Measurements from ENCODE around the gene PLA2G4A. TPM values are rescaled to one million over a fixed set of nuclear protein-coding genes. Genes with fewer than 3 reads are reported as not detected.

PLA2G4A gene
- total and polyA plus RNA-seq, 12 donors = 4.2 to 53.1 (median 14.9) TPM

DNA sequence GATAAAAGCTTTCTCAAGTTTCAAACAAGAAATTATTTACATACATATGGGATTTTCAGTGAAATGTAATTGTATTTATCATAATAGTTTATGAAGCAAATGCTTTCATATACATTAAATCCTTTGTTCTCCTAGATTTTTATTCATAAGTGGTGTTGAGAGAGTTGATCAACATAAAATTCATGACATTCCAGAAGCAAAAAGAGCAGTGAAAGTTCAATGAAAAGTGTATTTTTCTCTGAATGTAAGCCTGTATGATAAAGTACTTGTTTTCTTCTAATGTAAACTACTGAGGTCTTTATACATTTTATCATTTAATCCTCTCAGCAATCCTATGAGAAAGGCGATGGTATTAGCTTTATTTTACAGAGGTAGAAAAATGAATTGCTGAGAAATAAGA, 146.5 kb downstream of the PLA2G4A start:
- Histone ChIP-seq H3K4me3 (no peak overlapping the region), H3K4me1 (replicated peaks in 1 of 2) (no peaks in the 10 kb centered on the region), H3K27me3 (no peaks in the 10 kb centered on the region), H3K9me3 (replicated peaks in 1 of 3) (no peaks in the 10 kb centered on the region), H3K27ac (no peak overlapping the region), H3K36me3 (replicated peaks in 1 of 2) (no peaks in the 10 kb centered on the region)
- TF ChIP-seq CTCF (IDR thresholded peaks at IDR 0.05) = no peak
- no peak for TF ChIP-seq POLR2A (IDR thresholded peaks at IDR 0.05)
- intact Hi-C loops (cut with DNase I) = no loop called here
- DNase-seq = no peak
- WGBS, 4 donors = 55 to 70% (median 61%) methylated on average over 1 of the region's 1 CpG

GRCh38 chr1:186976700-186977099, 148.0 kb downstream of the PLA2G4A start:
- H3K27me3 ChIP-seq = no peaks in the 10 kb centered on the region
- intact Hi-C loops (cut with DNase I) = no loop called here
- no peak overlapping the region for H3K27ac ChIP-seq
- H3K9me3 ChIP-seq (replicated peaks in 1 of 3) = no peaks in the 10 kb centered on the region
- no peak overlapping the region for H3K4me3 ChIP-seq
- WGBS, 4 donors = 66 to 70% (median 69%) methylated on average over 8 of the region's 8 CpGs
- no peaks in the 10 kb centered on the region for H3K36me3 ChIP-seq (replicated peaks in 1 of 2)
- no peak for DNase-seq
- TF ChIP-seq CTCF (IDR thresholded peaks at IDR 0.05) (no peak), POLR2A (IDR thresholded peaks at IDR 0.05) (no peak)
- H3K4me1 ChIP-seq (replicated peaks in 1 of 2) = peaks cover 0 to 1% of the 10 kb centered on the region in 2 donors

DNA sequence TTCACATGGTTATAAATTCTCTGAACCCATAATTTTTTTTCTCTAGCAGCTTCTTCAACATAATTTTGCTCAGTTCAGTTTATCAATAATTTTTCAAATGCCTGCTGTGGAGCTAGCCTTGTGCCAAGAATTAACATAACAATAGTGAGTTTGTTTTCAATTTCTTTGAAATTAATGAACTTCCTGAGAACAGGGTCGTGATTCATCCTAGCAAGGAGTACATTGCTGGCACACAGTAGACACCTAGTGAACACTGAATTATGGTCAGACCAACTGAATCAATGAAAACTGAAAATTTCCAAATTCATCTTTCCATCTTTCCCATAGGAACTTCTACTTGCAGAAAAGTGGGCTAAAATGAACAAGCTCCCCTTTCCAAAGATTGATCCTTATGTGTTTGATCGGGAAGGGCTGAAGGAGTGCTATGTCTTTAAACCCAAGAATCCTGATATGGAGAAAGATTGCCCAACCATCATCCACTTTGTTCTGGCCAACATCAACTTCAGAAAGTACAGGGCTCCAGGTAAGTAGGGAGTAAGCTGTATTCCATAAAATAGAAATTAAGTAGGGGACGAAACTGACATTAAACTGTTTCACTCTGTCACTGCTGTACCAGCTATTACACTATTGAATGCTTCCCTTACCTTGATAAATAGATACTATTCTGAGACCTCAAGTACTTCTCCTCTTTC, 148.7 kb downstream of the PLA2G4A start:
- no peak overlapping the region for H3K4me3 ChIP-seq
- intact Hi-C loops (cut with DNase I) = no loop called here
- no peaks in the 10 kb centered on the region for H3K27me3 ChIP-seq
- H3K27ac ChIP-seq = no peak overlapping the region
- no peaks in the 10 kb centered on the region for H3K9me3 ChIP-seq (replicated peaks in 1 of 3)
- peaks cover 0 to 4% of the 10 kb centered on the region in 2 donors for H3K4me1 ChIP-seq (replicated peaks in 1 of 2)
- DNase-seq = no peak
- TF ChIP-seq POLR2A (IDR thresholded peaks at IDR 0.05) = no peak
- no peak for TF ChIP-seq CTCF (IDR thresholded peaks at IDR 0.05)
- WGBS, 4 donors = 68 to 81% (median 73%) methylated on average over 3 of the region's 3 CpGs
- no peaks in the 10 kb centered on the region for H3K36me3 ChIP-seq (replicated peaks in 1 of 2)

DNA sequence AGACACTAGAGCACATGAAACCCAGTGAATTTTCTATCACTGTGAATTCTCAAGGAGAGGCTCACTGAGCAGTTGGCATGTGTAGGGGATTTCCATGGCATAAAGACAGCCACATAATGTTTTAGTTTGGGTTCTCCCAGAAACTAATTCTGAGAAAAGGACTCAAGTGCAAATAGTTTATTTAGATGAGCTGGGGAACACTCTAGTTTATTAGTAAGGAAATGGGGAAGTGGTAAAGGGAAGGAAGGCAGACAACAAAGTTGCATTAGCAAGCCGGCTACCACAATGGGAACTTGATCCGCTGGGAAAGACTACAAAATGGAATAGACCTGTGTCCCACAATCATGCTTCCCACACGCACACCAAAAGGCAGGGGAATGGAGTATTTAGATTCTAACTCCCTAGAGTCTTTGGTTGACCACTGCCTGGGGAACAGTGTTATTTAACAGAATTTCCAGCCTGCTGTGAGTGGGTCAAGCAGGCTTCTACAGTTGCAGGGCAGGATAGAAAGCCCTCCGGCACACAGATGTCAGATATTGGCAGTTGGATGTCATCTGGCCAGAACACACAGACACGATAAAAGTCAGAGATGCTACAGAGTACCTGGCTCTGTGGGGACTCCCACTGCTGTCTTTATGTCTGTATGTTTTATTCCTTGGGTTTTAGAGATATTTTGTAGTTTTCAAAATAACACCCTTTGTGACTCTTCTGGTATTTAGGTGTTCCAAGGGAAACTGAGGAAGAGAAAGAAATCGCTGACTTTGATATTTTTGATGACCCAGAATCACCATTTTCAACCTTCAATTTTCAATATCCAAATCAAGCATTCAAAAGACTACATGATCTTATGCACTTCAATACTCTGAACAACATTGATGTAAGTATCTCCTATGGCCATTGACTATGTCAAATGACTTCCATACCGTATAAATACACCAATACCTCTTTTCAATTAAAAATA, 150.1 kb downstream of the PLA2G4A start:
- H3K27ac ChIP-seq = no peak overlapping the region
- no peaks in the 10 kb centered on the region for H3K9me3 ChIP-seq (replicated peaks in 1 of 3)
- H3K4me3 ChIP-seq = no peak overlapping the region
- intact Hi-C loops (cut with DNase I) = no loop called here
- no peak for DNase-seq
- peaks cover 0 to 4% of the 10 kb centered on the region in 2 donors for H3K4me1 ChIP-seq (replicated peaks in 1 of 2)
- H3K27me3 ChIP-seq = no peaks in the 10 kb centered on the region
- no peak for TF ChIP-seq POLR2A (IDR thresholded peaks at IDR 0.05)
- TF ChIP-seq CTCF (IDR thresholded peaks at IDR 0.05) = no peak
- 68 to 80% (median 69%) methylated on average over 7 of the region's 7 CpGs for WGBS, 4 donors
- no peaks in the 10 kb centered on the region for H3K36me3 ChIP-seq (replicated peaks in 1 of 2)

Measured in adrenal gland (tissue), 12 donors.